Common myeloid progenitor, CD34-positive (primary cell): ENCODE measurements around the gene TRDMT1.

Source experiments
- CTCF ChIA-PET: fragments of 350-600 bp; sonication (Branson Sonifier 250); formaldehyde crosslinking; loops from one replicate; lab custom pipeline; 2021; ENCODE audit warnings: antibody characterized with exemption; lab: Charles Lee
- POLR2A ChIA-PET: fragments of 350-600 bp; sonication (Branson Sonifier 250); formaldehyde crosslinking; loops from one replicate; lab custom pipeline; 2021; ENCODE audit warnings: antibody characterized with exemption; lab: Charles Lee
- DNase-seq, 3 donors: peaks; one replicate each; pipeline versions ENCODE4 v3.0.0 to v3.0.0-alpha.2; 2013
- H3K27ac ChIP-seq, 2 experiments: 1 replicate in 1 of 2; 2 replicates in 1 of 2; pipeline ENCODE4 v1.7.0; 2013; ENCODE audit warnings: inconsistent platforms in 2 of 2, low read length in 2 of 2, mild to moderate bottlenecking in 2 of 2, low read depth in 1 of 2, moderate library complexity in 1 of 2; ENCODE audit not compliant: severe bottlenecking in 2 of 2, insufficient read depth in 1 of 2, poor library complexity in 1 of 2
- H3K27me3 ChIP-seq, 5 experiments: replicated peaks in 2 of 5; 1 replicate in 3 of 5; 2 replicates in 2 of 5; pipeline versions ENCODE4 v1.6.1 to v1.7.0; 2013; ENCODE audit warnings: low read length in 4 of 5, mild to moderate bottlenecking in 2 of 5, moderate library complexity in 2 of 5, inconsistent platforms in 1 of 5; ENCODE audit not compliant: insufficient read depth in 5 of 5, control insufficient read depth in 4 of 5
- H3K36me3 ChIP-seq, 4 experiments: 1 replicate in 2 of 4; 2 replicates in 2 of 4; pipeline versions ENCODE4 v1.6.1 to v1.7.0; 2013; ENCODE audit warnings: low read length in 3 of 4, control low read depth in 1 of 4, mild to moderate bottlenecking in 1 of 4; ENCODE audit not compliant: control insufficient read depth in 4 of 4, insufficient read depth in 4 of 4
- H3K4me1 ChIP-seq, 4 experiments: 1 replicate in 3 of 4; 2 replicates in 1 of 4; pipeline versions ENCODE4 v1.6.1 to v1.7.1; 2013; ENCODE audit warnings: low read length in 3 of 4, mild to moderate bottlenecking in 3 of 4, control low read depth in 1 of 4, inconsistent platforms in 1 of 4, moderate library complexity in 1 of 4; ENCODE audit not compliant: control insufficient read depth in 4 of 4, insufficient read depth in 4 of 4; ENCODE audit errors: control extremely low read depth in 1 of 4
- H3K4me3 ChIP-seq, 7 experiments: 1 replicate in 4 of 7; 2 replicates in 3 of 7; pipeline versions ENCODE4 v1.5.1 to v1.7.0; 2013; ENCODE audit warnings: mild to moderate bottlenecking in 7 of 7, low read length in 6 of 7, moderate library complexity in 6 of 7, inconsistent platforms in 2 of 7, low read depth in 2 of 7, control low read depth in 1 of 7; ENCODE audit not compliant: insufficient read depth in 4 of 7, control insufficient read depth in 1 of 7; ENCODE audit errors: extremely low read depth in 1 of 7
- H3K9me3 ChIP-seq, 5 experiments: 1 replicate in 4 of 5; 2 replicates in 1 of 5; pipeline versions ENCODE4 v1.6.1 to v1.7.1; 2013; ENCODE audit warnings: low read length in 4 of 5, mild to moderate bottlenecking in 2 of 5, inconsistent platforms in 1 of 5, low read depth in 1 of 5, moderate library complexity in 1 of 5; ENCODE audit not compliant: control insufficient read depth in 4 of 5, insufficient read depth in 2 of 5; ENCODE audit errors: control extremely low read depth in 1 of 5
- WGBS: methylation state at CpG from one replicate; pipeline ENCODE4 v1.1.5; 2013; ENCODE audit not compliant: insufficient coverage; 5-methylcytosine and 5-hydroxymethylcytosine counted together

The TRDMT1 gene

GRCh38 chr10:17134737-17135260 is 66.7 kb downstream of the TRDMT1 start:
- CTCF ChIA-PET, result no interaction called here

GRCh38 chr10:17134282-17134681 is 67.2 kb downstream of the TRDMT1 start:
- 100% methylated on average over 2 of the region's 2 CpGs for WGBS
- CTCF ChIA-PET, result interaction anchor here (1.3 kb wide), 1 partner anchor 33 kb away, joined by 3 read pairs; no protein-coding TSS in a partner anchor
- H3K4me1 ChIP-seq, result no peaks in the 10 kb centered on the region

More at GRCh38 chr10:17134737-17135260, 66.7 kb downstream of the TRDMT1 start:
- no peaks in the 10 kb centered on the region for H3K36me3 ChIP-seq
- DNase-seq, result no peak
- H3K4me3 ChIP-seq, result no peak overlapping the region
- H3K4me1 ChIP-seq, result no peaks in the 10 kb centered on the region
- no peaks in the 10 kb centered on the region for H3K27me3 ChIP-seq
- POLR2A ChIA-PET, result no interaction called here
- H3K27ac ChIP-seq, result no peak overlapping the region
- no peaks in the 10 kb centered on the region for H3K9me3 ChIP-seq

GRCh38 chr10:17129741-17130140 is 71.7 kb downstream of the TRDMT1 start, which contains the start of gene CUBN:
CUBN (minus strand) TSS chr10:17129811; CDS start chr10:17129765, 46 bp downstream.
- Histone ChIP-seq H3K4me3 (no peak within 1 kb of the TSS), H3K27me3 (no peaks in the 10 kb centered on the region), H3K27ac (no peak within 1 kb of the TSS), H3K9me3 (no peaks in the 10 kb centered on the region), H3K36me3 (no peaks in the 10 kb centered on the region), H3K4me1 (no peaks in the 10 kb centered on the region)
- 80% methylated on average over 1 of the region's 1 CpG for WGBS
- CTCF ChIA-PET, result no interaction called here
- DNase-seq, result no peak
- POLR2A ChIA-PET, result no interaction called here

More at GRCh38 chr10:17134282-17134681, 67.2 kb downstream of the TRDMT1 start:
- H3K27me3 ChIP-seq, result no peaks in the 10 kb centered on the region
- no peak for DNase-seq
- no peak overlapping the region for H3K4me3 ChIP-seq
- H3K36me3 ChIP-seq, result no peaks in the 10 kb centered on the region
- H3K9me3 ChIP-seq, result no peaks in the 10 kb centered on the region
- POLR2A ChIA-PET, result no interaction called here
- H3K27ac ChIP-seq, result no peak overlapping the region

GRCh38 chr10:17128261-17128660 is 73.2 kb downstream of the TRDMT1 start:
- 94% methylated on average over 2 of the region's 3 CpGs for WGBS

GRCh38 chr10:17126327-17126726 is 75.1 kb downstream of the TRDMT1 start:
- Histone ChIP-seq H3K27ac (no peak overlapping the region), H3K27me3 (no peaks in the 10 kb centered on the region), H3K4me1 (no peaks in the 10 kb centered on the region), H3K9me3 (no peaks in the 10 kb centered on the region), H3K4me3 (no peak overlapping the region), H3K36me3 (peaks cover 0 to 3% (median 0%) of the 10 kb centered on the region in 4 experiments)
- CTCF ChIA-PET, result no interaction called here
- POLR2A ChIA-PET, result no interaction called here
- no peak for DNase-seq
- WGBS, result 100% methylated on average over 4 of the region's 5 CpGs

More at GRCh38 chr10:17128261-17128660, 73.2 kb downstream of the TRDMT1 start:
- H3K9me3 ChIP-seq, result no peaks in the 10 kb centered on the region
- ChIA-PET CTCF (interaction anchor here (0.7 kb wide), 1 partner anchor 12 kb away, joined by 3 read pairs; no protein-coding TSS in a partner anchor), POLR2A (no interaction called here)
- no peak overlapping the region for H3K4me3 ChIP-seq
- no peaks in the 10 kb centered on the region for H3K27me3 ChIP-seq
- no peaks in the 10 kb centered on the region for H3K4me1 ChIP-seq
- no peak for DNase-seq
- no peaks in the 10 kb centered on the region for H3K36me3 ChIP-seq
- no peak overlapping the region for H3K27ac ChIP-seq

GRCh38 chr10:17125206-17125893 is 76.1 kb downstream of the TRDMT1 start:
- POLR2A ChIA-PET, result interaction anchor here (0.6 kb wide), 1 partner anchor 128 kb away, joined by 3 read pairs; no protein-coding TSS in a partner anchor
- DNase-seq, result no peak
- 79% methylated on average over 2 of the region's 5 CpGs for WGBS

GRCh38 chr10:17123961-17124360 is 77.5 kb downstream of the TRDMT1 start:
- WGBS, result 100% methylated on average over 2 of the region's 3 CpGs
- H3K4me1 ChIP-seq, result no peaks in the 10 kb centered on the region
- DNase-seq, result no peak
- peaks cover 0 to 3% (median 0%) of the 10 kb centered on the region in 4 experiments for H3K36me3 ChIP-seq
- ChIA-PET CTCF (no interaction called here), POLR2A (no interaction called here)
- no peaks in the 10 kb centered on the region for H3K27me3 ChIP-seq
- no peak overlapping the region for H3K27ac ChIP-seq
- H3K9me3 ChIP-seq, result no peaks in the 10 kb centered on the region
- H3K4me3 ChIP-seq, result no peak overlapping the region

More at GRCh38 chr10:17125206-17125893, 76.1 kb downstream of the TRDMT1 start:
- no peaks in the 10 kb centered on the region for H3K27me3 ChIP-seq
- CTCF ChIA-PET, result no interaction called here
- H3K4me1 ChIP-seq, result no peaks in the 10 kb centered on the region
- H3K36me3 ChIP-seq, result peaks cover 0 to 3% (median 0%) of the 10 kb centered on the region in 4 experiments
- no peak overlapping the region for H3K4me3 ChIP-seq
- no peaks in the 10 kb centered on the region for H3K9me3 ChIP-seq
- no peak overlapping the region for H3K27ac ChIP-seq
